ENCODE results near the gene DPP3.
A peak's percentile ranks its signal among the peaks of the same experiment; 100 is the strongest.

DPP3 gene

DNA sequence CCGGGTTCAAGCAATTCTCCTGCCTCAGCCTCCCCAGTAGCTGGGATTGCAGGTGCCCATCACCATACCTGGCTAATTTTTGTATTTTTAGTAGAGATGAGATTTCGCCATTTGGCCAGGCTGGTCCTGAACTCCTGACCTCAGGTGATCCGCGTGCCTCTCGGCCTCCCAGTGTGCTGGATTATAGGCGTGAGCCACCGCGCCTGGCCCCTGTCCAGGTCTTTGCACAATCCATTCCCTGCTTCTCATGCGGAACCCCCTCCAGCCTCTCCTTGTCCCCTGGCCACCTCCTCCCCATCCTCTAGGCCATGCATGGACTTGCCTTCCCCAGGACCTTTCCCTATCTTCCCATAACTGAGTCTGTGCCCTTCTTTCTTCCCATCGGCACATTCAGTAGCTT, 8.7 kb downstream of the DPP3 start:
- no peak for DNase-seq

DNA sequence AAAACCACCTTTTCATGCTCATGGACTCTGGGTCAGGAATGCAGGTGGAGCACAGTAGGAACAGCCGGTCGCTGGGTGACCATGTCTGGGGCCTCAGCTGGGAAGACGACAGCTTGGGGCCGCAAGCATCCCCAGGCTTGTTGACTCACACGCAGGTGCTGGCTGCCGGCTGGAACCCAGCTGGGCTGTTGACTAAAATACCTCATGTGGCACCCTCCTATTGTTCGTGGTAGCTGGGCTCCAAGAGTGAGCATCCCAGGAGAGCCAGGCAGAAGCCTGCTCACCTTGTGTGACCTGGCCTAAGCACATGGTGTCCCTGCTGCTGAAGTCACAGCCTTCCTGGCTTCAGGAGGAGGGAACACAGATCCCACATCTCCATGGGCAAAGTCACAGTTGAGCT, 9.4 kb downstream of the DPP3 start:
- no peak for DNase-seq

DNA sequence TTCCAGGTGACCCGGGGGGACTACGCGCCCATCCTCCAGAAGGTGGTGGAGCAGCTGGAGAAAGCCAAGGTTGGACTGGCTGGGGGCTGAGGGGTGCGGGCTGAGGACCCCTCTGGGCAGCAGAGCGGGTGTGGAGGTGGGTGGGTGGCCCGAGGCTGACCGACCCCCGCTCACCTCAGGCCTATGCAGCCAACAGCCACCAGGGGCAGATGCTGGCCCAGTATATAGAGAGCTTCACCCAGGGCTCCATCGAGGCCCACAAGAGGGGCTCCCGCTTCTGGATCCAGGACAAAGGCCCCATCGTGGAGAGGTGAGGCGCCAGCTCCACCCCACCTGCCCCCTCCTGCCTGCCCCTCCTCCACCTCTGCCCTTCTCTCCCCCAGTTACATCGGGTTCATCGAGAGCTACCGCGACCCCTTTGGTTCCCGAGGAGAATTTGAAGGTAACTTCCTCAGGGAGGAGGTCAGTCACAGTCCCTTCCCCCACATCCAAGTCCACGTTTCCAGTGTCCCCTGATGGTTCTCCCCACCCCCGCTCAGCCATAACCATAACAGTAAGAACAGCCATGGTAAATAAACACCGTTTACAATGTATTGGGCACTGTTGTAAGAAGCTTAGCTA, 11.2 kb downstream of the DPP3 start:
- DNase-seq: no peak

DNA sequence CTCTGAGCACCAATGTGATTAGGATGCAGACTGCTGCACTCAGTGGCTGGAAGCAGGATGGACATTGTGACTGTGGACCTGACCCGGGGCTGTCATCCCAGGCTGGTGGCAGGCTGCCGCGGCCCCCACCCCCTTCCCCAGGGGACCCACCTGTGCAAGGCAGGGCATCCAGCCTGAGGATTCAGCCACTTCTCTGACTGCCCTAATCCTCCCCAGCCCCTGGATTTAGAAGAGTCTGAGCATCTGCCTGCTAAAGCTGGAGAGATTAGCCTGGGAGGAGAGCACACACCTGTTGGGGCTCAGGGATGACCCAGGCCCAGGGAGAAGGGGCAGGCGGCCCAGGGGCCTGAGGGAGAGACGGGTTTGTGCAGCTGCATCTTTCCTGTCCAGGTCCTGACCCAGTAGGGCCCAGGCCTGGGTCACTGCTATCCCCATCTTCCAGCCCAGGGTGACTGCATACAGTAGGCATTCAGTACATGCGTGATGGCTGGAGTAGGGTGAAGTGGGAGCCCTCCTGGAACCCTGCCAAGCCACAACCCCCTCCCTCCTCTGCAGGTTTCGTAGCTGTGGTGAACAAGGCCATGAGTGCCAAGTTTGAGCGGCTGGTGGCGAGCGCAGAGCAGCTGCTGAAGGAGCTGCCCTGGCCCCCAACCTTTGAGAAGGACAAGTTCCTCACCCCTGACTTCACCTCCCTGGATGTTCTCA, 12.1 kb downstream of the DPP3 start:
- DNase-seq: no peak

DNA sequence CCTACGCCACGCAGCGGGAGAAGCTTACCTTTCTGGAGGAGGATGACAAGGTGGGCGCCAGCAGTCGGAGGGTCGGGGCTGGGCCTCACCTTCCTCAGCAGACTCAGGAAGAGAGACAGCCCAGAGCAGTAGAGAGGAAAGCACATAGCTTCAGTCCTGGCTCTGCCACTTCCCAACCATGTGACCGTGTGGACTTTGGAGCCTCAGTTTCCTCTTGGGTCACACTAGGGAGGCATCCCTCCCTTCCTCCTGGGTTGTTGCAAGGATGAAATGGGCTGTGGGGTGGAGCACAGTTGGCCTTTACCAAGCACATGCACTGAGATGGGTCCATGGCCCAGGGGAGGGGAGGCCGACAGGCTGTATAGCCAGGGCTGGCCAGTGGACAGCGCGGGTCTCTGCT, 12.9 kb downstream of the DPP3 start:
- DNase-seq: no peak

DNA sequence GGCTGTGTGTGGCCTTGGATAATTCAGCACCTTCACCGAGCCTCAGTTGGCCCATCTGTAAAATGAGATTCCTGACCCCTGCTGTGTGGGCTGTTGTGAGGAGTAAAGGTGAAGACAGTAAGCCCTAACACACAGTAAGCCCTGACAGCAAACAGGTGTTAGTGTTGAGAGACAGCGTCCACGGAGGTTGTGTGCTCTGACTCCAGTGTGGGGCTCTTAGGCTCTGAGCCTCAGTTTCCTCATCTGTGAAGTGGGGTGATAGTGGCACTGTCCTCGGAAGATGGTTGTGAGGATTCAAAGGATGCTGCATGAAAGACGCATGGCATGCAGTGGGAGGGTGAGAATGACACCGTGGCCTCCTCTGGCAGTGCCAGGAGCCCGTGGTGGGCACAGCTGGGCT, 14.2 kb downstream of the DPP3 start:
- DNase-seq: no peak

DNA sequence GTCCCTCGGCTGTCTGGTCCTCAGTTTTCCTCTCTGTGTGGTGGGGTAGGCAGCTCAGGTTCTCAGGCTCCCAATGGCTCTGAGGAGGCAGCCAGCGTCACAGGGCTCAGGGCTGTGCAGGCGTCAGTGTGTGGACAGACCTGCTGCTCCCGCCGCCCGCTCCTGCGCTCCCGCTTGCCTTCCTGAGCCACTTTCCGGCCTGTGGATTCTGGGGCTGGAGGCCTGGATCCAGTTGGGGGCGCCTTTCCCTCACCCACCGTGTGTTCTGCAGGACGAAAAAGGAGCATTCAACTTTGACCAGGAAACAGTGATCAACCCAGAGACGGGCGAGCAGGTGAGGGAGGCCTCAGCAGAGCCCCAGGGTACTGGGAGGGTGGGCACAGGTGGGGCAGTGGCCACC, 14.7 kb downstream of the DPP3 start:
- DNase-seq: no peak

DNA sequence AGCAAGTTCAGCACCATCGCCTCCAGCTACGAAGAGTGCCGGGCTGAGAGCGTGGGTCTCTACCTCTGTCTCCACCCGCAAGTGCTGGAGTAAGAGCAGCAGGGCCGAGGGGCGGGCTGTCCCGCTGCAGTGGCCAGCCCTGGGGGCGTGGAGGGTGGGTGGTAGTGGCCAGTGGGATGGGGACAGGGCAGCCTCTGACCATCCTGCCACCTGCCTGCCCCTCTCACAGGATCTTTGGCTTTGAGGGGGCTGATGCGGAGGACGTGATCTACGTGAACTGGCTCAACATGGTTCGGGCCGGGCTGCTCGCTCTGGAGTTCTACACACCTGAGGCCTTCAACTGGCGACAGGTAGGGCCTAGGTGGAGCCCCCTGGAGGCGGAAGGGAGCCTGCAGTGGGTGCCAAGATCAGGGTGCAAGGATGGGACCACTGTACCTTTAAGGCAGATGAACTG, 15.2 kb downstream of the DPP3 start:
- DNase-seq: no peak

DNA sequence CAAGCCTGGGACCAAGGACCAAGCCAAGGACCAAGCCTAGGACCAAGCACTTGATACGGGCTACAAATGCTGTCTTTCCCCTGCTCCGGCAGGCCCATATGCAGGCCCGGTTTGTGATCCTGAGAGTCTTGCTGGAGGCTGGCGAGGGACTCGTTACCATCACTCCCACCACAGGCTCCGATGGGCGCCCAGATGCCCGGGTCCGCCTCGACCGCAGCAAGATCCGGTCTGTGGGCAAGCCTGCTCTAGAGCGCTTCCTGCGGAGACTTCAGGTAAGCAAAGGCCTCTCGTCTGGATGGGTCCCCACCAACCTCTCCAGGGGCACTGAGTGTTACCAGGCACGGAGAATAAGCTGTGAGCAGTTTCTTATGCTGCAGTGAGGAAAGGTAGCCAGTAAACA, 17.0 kb downstream of the DPP3 start:
- DNase-seq: no peak

DNA sequence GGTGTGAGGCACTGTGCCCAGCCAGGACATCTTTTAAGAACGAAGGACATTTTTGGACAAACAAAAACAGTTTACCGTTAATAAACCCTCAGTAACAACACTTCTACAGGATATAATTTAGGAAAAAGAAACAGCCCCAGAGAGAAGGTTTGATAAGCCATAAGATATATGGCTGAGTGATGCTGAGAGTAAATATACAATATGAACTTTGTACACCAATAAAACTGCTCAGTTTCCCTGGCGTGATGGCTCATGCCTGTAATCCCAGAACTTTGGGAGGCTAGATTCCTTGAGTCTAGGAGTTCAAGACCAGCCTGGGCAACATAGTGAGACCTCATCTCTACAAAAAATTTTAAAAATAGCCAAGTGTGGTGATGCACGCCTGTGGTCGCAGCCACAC, 18.3 kb downstream of the DPP3 start:
- DNase-seq: no peak

DNA sequence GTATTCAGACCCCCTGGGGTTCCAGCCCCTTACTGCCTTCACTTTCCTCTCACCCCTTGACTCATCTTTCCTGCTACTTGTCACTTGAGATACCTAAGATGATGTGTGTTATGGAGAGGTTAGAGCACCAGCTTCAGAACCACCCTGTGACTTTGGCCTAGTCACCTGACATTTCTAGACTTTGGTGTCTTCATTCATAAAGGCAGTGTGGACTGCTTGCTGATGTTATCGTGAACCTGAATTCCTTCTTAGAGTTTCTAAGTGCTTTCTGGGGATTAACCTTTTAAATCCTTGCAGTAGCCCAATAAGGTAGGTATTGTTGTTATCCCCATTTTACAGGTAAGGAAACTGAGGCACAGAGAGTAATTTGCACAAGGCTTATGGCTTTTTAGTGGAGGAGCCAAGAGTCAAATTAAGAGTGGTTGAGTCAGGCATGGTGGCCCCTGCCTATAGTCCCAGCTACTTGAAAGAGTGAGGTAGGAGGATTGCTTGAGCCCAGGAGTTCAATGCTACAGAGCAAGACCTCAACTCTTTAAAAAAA, 25.1 kb downstream of the DPP3 start:
- DNase-seq: no peak

DNA sequence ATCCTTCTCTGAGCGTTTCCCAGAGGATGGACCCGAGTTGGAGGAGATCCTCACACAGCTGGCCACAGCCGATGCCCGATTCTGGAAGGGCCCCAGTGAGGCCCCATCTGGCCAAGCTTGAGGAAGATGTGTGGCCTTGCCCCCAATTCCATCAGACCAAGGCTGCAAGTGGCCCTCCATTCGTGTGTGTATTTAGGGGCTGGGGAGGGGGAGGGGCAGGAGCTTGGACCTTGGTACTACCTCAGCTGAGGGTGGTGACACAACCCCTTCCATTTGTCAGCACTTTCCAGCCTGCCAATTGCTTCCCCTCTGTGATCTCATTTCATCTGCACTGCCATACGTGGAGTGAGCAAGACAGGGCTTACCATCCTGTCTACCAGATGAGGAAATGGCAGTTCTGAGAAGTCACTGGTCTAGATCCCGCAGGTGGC, 28.9 kb downstream of the DPP3 start:
- no peak for DNase-seq

DNA sequence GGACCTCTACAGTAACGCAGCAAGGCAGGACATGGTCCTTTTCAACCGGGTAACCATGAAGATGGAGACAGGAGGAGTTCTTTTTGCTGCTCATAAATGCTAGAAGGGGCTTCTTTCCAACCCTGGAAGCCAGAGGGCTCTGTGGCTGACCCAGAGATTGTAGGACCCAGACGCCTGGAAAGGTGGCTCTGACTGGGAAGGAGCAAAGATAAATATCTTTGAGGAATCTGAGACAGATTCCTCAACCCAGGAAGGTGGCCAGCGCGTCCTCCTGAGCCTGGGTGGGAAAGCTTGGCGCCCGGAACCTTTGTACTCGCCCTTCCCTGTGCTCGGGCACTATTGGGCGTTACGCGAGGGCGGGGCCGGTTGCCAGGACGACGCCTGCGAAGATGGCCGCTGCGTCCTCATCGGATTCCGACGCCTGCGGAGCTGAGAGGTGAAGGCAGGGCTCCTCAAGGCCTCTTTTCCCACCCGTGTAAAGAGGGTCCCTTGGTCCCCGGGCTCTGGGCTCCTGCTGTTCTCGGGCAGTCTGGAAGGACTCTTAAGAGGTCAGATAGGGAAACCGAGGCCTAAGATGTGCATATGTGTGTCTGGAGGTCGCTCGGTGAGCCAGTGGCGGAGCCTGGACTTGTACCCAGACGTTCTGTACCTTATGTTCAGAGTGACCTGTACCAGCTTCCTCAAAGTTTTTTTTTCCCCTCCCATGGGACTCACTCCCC, 30.2 kb downstream of the DPP3 start, which contains the start of gene BBS1:
BBS1 (plus strand) TSS at position 365 of the 719 bp plus-strand sequence; CDS start at position 390, 25 bp downstream.
- peak; percentile 68 for DNase-seq

DNA sequence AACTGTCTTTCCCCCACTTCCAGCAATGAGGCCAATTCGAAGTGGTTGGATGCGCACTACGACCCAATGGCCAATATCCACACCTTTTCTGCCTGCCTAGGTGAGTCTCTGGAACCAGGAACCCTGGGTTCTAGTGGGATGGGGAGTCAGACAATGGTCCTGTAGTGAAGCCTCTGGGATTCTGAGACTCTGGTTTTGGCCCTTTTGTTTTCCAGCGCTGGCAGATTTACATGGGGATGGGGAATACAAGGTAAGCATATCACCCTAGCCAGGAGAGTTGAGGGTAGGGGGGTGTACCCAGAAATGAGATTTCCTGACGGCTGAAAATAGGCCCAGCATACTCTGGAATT, 30.7 kb downstream of the DPP3 start:
- no peak for DNase-seq

DNA sequence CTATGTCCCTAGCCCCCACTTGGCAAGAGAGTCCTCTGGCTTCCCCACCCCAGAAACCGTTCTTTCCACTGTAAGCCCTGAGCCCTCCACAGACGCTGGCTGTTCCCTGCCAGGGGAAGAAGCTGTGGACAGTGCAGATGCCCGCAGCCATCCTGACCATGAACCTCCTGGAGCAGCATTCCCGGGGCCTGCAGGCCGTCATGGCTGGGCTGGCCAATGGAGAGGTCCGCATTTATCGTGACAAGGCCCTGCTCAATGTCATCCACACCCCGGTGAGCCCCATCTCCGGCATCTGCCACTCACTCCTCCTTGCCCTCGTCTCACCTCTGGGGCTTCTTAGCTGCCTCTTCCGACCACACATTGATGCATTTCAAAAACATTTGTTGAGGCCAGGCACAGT, 43.4 kb downstream of the DPP3 start:
- DNase-seq: no peak

DNA sequence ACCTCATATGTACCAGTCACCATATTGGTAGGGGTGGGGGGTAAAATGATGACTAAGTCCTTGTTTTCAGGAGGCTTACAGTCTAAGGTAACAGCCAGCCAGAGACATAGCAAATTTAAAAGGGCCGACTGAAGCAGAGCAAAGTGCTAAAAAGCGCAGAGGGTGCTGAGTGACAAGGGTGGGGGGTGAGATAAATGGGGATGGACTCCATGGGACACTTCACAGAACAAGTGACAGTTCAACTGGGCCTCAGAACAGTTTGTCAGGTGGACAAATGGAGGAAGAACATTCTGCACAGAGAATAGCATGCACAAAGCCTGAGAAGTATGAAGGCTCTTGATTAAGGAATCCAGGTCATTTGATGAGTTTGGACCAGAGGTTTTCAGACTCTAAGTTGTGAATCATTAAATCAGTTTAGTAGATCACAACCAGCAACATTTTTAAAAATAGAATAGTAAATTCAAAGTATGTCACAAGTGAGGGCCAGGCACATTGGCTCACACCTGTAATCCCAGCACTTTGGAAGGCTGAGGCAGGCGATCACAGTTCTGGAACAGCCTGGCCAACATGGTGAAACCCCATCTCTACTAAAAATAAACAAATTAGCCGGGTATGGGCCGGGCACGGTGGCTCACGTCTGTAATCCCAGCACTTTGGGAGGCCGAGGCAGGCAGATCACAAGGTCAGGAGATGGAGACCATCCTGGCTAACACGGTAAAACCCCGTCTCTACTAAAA, 44.2 kb downstream of the DPP3 start:
- no peak for DNase-seq

DNA sequence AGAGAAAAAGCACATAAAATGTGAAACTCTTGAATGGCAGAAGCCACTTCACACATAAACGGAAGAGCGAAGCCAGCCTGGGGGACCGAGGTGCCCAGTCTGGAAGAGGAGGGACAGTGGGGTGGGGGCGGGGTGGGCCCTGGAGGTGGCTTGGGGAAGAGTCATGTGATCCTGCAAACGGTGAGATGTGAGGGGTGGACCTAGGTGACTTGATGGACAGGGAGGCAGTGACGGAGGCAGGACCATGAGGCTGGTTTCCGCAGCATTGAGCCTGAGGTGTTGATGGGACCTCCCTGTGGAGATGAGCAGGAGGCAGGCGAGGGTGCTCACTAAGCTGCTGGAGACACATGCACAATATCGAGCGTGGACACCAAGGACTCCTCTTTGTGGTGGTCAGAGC, 48.8 kb downstream of the DPP3 start:
- no peak for DNase-seq

DNA sequence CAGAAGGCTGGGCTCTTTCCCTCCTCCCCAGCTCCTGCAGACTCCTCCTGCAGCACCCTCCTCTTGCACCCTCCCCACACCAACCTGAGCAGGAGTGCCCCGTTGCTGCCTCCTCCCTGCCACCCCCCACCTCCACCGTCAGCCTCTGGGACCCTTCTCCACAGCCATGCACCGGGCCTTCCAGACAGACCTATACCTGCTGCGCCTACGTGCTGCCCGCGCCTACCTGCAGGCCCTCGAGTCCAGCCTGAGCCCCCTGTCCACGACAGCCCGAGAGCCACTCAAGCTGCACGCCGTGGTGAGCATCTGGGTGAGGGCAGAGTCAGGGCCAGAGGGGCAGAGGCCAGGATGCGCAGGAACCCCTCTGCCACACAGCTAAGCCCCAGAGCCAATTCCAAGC, 49.4 kb downstream of the DPP3 start:
- no peak for DNase-seq

DNA sequence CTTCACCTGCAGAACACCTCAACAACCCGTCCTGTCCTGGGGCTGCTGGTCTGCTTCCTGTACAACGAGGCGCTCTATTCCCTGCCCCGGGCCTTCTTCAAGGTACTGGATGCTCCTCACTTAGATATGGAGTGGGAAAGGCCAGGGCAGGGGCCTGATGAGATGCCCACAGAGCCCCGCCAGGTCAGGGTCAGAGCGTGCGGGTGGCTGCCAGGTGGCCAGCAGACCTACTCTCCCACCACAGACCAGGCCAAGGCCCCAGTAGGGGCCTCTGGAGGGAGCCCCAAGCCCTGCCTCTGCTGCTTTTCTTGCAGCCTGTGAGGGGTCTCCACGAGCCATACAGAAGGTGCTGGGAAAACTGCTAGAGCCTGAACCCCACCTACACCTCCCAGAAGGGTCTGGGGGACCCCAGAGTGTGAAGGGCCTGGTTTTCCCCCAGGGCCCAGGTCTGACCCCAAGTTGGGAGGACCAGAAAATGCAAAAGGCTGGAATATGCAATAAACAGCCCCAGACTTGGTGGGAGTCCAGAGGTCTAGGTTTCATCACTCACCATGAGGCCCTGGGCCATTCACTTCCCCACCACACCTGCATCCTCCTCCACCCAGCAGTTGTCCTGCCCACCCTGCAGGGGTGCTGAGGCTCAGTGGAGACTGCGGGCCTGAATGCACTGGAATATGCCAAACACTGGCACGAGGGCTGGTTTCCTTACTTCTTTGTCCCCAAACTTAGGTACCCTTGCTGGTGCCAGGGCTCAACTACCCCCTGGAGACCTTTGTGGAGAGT, 50.9 kb downstream of the DPP3 start:
- no peak for DNase-seq

DNA sequence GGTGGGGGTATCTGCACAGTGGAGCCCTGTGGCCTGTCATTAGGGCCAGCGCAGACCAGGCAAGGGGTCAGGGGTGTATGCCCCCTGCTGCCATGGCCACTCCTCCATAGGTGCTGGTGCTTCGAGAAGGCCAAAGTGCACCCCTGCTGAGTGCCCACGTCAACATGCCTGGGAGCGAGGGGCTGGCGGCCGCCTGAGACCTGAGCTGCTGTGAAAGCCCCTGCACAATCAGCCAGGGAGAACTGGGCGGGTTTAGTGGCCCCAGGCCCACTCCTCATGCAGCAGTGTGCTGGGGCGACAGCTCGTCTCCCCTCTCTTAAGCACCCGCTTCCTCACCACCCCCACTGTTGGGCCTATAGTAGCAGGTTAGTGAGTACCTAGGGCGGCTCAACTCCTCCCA, 51.6 kb downstream of the DPP3 start:
- DNase-seq: no peak

DNA sequence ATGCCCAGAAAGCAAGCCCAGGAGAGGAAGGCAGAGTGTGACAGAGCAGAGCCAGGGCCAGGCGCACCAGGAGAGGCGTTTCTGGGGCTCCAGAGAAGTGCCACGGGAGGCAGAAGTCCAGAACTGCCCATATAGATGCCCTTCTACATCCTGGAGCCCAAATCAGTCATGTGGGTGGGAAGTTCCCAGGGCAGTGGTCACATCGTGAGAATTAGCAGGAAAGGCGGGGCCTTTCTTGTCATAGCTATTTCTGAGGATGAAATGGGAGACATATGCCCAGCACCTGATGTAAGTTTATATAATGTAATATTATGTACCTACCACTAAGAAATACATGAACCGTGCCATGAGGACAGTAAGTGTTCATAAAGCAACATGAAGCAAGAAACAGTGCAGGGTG, 52.5 kb downstream of the DPP3 start:
- no peak for DNase-seq

DNA sequence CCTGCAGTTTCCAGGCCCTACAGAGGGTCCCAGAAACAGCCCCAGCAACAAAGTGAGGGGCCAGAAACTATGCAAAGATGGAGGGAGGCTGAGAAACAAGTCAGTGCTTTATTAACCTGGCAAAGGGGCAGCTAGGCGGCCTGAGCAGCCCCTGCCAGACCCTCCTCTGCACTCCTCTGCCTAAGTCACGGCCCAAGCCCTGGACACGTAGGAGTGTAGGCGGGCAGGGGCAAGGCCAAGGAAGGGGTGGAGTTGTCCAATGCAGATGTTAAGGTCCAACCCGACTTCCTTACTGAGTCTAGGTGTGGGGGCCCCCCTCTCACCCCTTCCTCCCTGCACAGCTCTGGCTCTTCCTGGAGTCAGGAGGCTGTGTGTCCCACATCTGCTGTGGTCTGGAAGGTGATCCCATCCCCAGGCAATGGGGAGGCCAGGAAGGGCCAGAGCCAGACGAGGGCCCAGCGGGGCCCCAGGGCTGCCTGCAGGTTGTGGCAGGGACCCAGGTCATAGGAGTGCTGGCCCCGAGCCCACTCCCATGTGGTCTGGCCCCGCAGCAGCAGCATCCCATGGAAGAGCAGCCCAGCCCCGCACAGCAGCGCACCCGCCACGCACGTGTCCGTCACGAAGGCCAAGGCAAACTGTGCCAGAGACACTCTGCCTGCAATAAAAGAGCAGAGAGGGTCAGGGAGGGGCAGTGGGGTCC, 59.1 kb downstream of the DPP3 start:
- no peak for DNase-seq

Measured in NCI-H226 (cell line).